Measurements from ENCODE around the gene FEM1C. TPM values are rescaled to one million over a fixed set of nuclear protein-coding genes. Genes with fewer than 3 reads are reported as not detected.

FEM1C gene
- 19.1 and 19.8 TPM in 2 replicates for total RNA-seq

DNA sequence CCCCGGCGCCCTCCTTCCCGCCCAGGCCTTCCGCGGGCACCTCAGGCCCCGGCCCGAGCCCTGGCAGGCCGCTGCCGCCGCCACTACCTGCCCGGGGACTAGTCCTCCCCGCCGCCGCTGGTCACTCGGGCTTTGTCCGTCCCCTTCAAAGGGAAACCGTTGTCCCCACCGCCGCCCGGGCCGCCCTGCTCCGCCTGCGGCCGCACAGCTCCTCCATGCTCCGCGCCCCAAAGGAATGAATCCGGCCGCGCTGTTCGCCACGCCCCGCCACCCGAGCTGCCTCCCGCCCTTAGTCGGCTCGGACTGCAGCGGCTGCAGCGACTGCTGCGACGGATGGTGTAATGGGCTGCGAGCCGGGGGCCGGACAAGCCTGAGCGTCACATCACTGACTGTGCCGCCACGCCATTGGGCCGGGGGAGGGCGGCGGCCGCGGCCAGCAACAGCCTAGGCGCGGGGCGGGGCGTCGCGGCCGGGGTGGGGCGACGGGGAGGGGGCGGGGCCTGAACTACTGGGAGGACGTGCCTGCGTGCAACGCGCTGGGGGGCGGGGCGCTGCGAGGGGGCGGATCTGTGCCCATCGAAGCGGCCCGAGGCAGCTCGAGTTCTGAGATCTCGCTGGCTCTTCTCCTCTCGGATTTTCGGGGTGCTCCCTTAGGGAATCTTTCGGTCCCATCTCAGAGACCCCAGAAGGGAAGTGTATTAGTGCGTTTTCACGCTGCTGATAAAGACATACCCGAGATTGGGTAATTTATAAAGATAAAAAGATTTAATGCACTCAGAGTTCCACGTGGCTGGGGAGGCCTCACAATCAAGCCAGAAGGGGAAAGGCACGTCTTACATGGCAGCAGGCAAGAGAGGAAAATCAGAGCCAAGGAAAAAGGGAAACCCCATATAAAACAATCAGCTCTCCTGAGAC, at the start of gene FEM1C:
TSS of gene FEM1C (minus strand) at position 340 of the 915 bp plus-strand sequence. CDS start 1,282 bp downstream, outside the sequence.
- Mint-ChIP-seq H3K27ac (peak within 1 kb of the TSS; percentile 96), H3K4me3 (peak within 1 kb of the TSS; percentile 98), H3K27me3 (no peaks in the 10 kb centered on the region), H3K9me3 (no peaks in the 10 kb centered on the region), H3K36me3 (ENCODE audit: low read depth) (peaks cover 39% of the 10 kb centered on the region), H3K4me1 (peaks cover 51% of the 10 kb centered on the region)
- POLR2A ChIA-PET, result interaction anchor here (0.6 to 3.9 kb wide), 21 partner anchors 9 to 531 kb away, joined by 3 to 31 read pairs (median 4); partner anchors contain the start of genes AP3S1, ATG12, CCDC112 and PGGT1B
- TF ChIP-seq, protein P1, sequence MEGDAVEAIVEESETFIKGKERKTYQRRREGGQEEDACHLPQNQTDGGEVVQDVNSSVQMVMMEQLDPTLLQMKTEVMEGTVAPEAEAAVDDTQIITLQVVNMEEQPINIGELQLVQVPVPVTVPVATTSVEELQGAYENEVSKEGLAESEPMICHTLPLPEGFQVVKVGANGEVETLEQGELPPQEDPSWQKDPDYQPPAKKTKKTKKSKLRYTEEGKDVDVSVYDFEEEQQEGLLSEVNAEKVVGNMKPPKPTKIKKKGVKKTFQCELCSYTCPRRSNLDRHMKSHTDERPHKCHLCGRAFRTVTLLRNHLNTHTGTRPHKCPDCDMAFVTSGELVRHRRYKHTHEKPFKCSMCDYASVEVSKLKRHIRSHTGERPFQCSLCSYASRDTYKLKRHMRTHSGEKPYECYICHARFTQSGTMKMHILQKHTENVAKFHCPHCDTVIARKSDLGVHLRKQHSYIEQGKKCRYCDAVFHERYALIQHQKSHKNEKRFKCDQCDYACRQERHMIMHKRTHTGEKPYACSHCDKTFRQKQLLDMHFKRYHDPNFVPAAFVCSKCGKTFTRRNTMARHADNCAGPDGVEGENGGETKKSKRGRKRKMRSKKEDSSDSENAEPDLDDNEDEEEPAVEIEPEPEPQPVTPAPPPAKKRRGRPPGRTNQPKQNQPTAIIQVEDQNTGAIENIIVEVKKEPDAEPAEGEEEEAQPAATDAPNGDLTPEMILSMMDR (IDR thresholded peaks at IDR 0.05), result no peak
- ATAC-seq (ENCODE audit: low read depth) (peak; percentile 95), DNase-seq (peak; percentile 94)
- intact Hi-C loops (cut with micrococcal nuclease), result loop anchor here (1.0 to 10.0 kb wide), 11 partner anchors 30 to 1030 kb away; partner anchors contain the start of genes AP3S1, ATG12, CCDC112 and SEMA6A
- CTCF ChIA-PET, result interaction anchor here (0.9 to 2.4 kb wide), 3 partner anchors 30 to 235 kb away, joined by 3 to 8 read pairs (median 4); no protein-coding TSS in a partner anchor

DNA sequence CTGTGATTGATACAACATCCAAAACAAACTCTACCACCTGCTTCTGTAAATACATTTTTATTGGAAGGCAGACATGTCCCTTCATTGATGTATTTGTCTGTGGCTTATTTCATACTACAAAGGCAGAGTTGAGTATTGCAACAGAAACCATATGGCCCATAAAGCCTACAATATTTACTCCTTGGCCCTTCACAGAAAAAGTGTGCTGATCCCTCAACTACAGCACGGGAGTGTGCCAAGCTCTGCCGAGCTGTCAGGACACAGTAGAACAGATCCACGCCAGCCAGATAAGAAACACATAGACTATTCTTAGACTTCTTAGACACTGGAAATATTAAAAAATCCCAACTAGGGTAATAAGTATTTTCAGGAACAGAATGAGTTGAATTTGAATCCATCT, 44.5 kb upstream of the FEM1C start:
- ChIA-PET POLR2A (no interaction called here), CTCF (interaction anchor here (0.9 to 2.2 kb wide), 4 partner anchors 14 to 280 kb away, joined by 4 to 24 read pairs (median 6); no protein-coding TSS in a partner anchor)
- intact Hi-C loops (cut with micrococcal nuclease), result loop anchor here (5.0 kb wide), 3 partner anchors 202 to 1977 kb away; no protein-coding TSS in a partner anchor
- no peak overlapping the region for H3K4me3 Mint-ChIP-seq
- ATAC-seq (ENCODE audit: low read depth) (no peak), DNase-seq (no peak)
- no peaks in the 10 kb centered on the region for H3K9me3 Mint-ChIP-seq
- no peaks in the 10 kb centered on the region for H3K36me3 Mint-ChIP-seq (ENCODE audit: low read depth)
- no peaks in the 10 kb centered on the region for H3K27me3 Mint-ChIP-seq
- H3K4me1 Mint-ChIP-seq, result no peaks in the 10 kb centered on the region
- TF ChIP-seq, protein P1 (IDR thresholded peaks at IDR 0.05), result no peak
- no peak overlapping the region for H3K27ac Mint-ChIP-seq

DNA sequence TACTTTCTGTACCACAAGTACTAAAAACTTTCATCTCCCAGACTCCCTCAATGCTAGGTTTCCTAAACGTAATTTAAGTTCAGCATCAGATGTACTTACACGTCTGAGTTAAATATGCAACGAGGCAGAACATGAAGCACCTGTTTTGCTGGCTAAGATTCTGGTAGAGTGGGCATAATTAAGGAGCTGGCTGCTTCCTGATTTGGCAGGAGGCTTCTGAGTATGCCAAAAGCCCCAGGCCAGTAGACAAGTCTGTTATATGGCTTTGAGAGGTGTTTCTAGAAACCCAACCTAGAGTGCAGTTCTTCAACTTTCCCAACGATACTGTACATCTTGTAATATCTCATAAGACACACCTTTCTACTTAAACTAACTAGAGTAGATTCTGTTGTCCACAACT, 44.1 kb upstream of the FEM1C start:
- CTCF ChIA-PET, result interaction anchor here (1.2 to 2.2 kb wide), 4 partner anchors 11 to 280 kb away, joined by 3 to 24 read pairs (median 6); no protein-coding TSS in a partner anchor
- H3K9me3 Mint-ChIP-seq, result no peaks in the 10 kb centered on the region
- TF ChIP-seq, protein P1 (IDR thresholded peaks at IDR 0.05), result no peak
- no peaks in the 10 kb centered on the region for H3K36me3 Mint-ChIP-seq (ENCODE audit: low read depth)
- DNase-seq (no peak), ATAC-seq (ENCODE audit: low read depth) (no peak)
- H3K4me1 Mint-ChIP-seq, result no peaks in the 10 kb centered on the region
- no peaks in the 10 kb centered on the region for H3K27me3 Mint-ChIP-seq
- POLR2A ChIA-PET, result no interaction called here
- intact Hi-C loops (cut with micrococcal nuclease), result loop anchor here (5.0 kb wide), 3 partner anchors 201 to 1976 kb away; no protein-coding TSS in a partner anchor
- H3K27ac Mint-ChIP-seq, result no peak overlapping the region
- H3K4me3 Mint-ChIP-seq, result no peak overlapping the region

- DNase-seq, result no peak
- CTCF ChIA-PET, result interaction anchor here (0.6 to 2.2 kb wide), 7 partner anchors 12 to 280 kb away, joined by 3 to 24 read pairs (median 4); no protein-coding TSS in a partner anchor
- TF ChIP-seq, protein P1 (IDR thresholded peaks at IDR 0.05), result no peak
- no peaks in the 10 kb centered on the region for H3K27me3 Mint-ChIP-seq
- peaks cover 6% of the 10 kb centered on the region for H3K4me1 Mint-ChIP-seq
- no peak overlapping the region for H3K4me3 Mint-ChIP-seq
- intact Hi-C loops (cut with micrococcal nuclease), result loop anchor here (1.0 to 5.0 kb wide), 9 partner anchors 15 to 1974 kb away; partner anchors contain the start of gene FEM1C
- no peaks in the 10 kb centered on the region for H3K36me3 Mint-ChIP-seq (ENCODE audit: low read depth)
- no peak overlapping the region for H3K27ac Mint-ChIP-seq
- peak; percentile 60 for ATAC-seq (ENCODE audit: low read depth)
- H3K9me3 Mint-ChIP-seq, result no peaks in the 10 kb centered on the region
- POLR2A ChIA-PET, result interaction anchor here (0.6 to 1.0 kb wide), 3 partner anchors 11 to 484 kb away, joined by 5 to 9 read pairs (median 7); no protein-coding TSS in a partner anchor
Measured at GRCh38 chr5:115586525-115587146, 42.1 kb upstream of the FEM1C start.

All from activated B cell treated with CpG ODN at 0.5 μM for 24 hours (primary cell).